NCI-H526 treated with DMSO at 0.1 percent for 48 hours (cell line): Measurements from ENCODE around the gene DDX50.
A peak's percentile ranks its signal among the peaks of the same experiment; 100 is the strongest.
"Not testable (repeated sequence)": the region's sequence is repeated elsewhere in the genome, so short reads cannot be mapped to it uniquely, and the experiment has no call there.

ENCODE experiments used
- DNase-seq: peaks from one replicate; lab custom pipeline; 2025; lab: John Stamatoyannopoulos, UW

DDX50 gene

DNA sequence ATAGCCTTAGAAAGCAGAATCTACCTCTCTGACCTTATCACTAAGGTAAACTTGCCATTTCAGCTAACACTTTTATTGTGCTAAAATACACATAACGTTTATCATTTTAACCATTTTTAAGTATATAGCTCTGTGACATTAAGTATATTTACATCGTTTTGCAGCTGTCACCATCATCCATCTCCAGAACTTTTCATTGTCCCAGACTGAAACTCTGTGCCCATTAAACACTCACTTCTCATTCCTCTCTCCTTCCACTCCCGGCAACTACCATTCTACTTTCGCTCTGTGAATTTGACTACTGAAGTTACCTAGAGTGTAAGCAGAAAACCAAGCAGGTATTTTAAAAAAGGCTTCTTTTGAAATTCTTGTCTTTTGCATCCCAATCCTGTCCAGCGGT is 1.3 kb downstream of the DDX50 start:
- DNase-seq, result no peak

GRCh38 chr10:68924593-68924992 is 23.5 kb downstream of the DDX50 start:
- DNase-seq, result no peak

DNA sequence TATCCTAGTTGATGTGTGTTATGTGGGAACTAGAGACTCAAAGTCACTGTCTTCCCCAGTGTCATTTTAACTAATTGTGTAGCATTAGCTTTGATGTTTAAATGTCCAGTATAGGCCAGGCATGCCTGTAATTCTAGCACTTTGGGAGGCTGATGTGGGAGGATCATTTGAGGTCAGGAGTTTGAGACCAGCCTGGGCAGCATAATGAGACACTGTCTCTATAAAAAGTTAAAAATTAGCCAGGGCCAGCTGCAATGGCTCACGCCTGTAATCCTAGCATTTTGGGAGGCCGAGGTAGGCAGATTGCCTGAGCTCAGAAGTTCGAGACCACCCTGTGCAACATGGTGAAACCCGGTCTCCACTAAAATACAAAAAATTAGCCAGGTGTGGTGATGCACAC is 24.4 kb downstream of the DDX50 start:
- DNase-seq, result no peak

- DNase-seq, result not testable (repeated sequence)
These were observed 28.0 kb downstream of the DDX50 start for GRCh38 chr10:68929157-68929556.

- DNase-seq, result not testable (repeated sequence)
These were observed 28.8 kb downstream of the DDX50 start for GRCh38 chr10:68929888-68930287.

GRCh38 chr10:68932860-68933259 is 31.7 kb downstream of the DDX50 start:
- not testable (repeated sequence) for DNase-seq

- no peak for DNase-seq
These were observed 33.9 kb downstream of the DDX50 start for GRCh38 chr10:68934994-68935393.

GRCh38 chr10:68938117-68938516 is 37.0 kb downstream of the DDX50 start:
- no peak for DNase-seq

- DNase-seq, result no peak
These were observed 37.8 kb downstream of the DDX50 start for GRCh38 chr10:68938884-68939283.

DNA sequence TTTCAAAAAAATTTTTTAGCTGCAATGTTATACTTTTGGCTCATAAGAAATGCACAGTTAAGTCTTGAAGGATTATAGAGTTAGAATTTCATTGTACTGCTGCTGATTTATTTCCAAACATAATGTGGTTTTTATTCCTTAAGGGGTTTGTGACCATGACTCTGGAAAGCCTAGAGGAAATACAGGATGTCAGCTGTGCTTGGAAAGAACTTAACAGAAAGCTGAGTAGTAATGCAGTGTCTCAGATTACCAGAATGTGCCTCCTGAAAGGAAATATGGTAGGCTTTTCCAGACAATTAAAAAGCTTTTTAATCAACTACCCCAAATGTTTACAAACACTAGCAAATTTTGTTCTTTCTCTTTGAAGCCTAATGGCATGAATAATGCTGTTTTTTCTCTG is 39.8 kb downstream of the DDX50 start:
- not testable (repeated sequence) for DNase-seq

- no peak for DNase-seq
These were observed 49.5 kb downstream of the DDX50 start for GRCh38 chr10:68950598-68950997.

GRCh38 chr10:68954904-68955303 is 53.8 kb downstream of the DDX50 start:
- DNase-seq, result no peak

DNA sequence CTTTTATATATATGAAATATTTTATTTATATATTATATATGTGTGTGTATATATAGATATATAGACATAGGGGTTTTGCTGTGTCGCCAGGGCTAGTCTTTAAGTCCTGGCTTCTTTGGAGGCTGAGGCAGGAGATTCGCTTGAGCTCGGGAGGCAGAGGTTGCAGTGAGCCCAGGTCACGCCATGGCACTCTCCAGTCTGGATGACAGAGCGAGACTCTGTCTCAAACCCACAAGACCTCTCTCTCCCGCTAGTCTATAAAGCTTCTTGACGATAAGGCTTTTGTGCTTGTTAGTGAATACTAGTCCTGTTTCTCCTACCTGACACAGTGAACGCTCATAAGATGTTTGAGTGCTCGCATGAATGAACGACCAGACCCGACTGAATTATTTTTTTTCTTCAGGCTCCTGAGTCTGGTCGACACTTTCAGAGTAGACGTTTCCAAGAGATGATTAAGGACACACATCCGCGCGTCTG is 54.3 kb downstream of the DDX50 start:
- DNase-seq, result no peak

GRCh38 chr10:68955832-68956532 is 54.9 kb downstream of the DDX50 start, which contains the start of gene DDX21:
DDX21 (plus strand) TSS chr10:68956170; CDS start chr10:68956226, 56 bp downstream.
- DNase-seq, result peak; percentile 78

GRCh38 chr10:68957284-68957615 is 56.1 kb downstream of the DDX50 start:
- DNase-seq, result no peak

GRCh38 chr10:68957654-68958053 is 56.5 kb downstream of the DDX50 start:
- DNase-seq, result no peak

- DNase-seq, result no peak
These were observed 58.8 kb downstream of the DDX50 start for GRCh38 chr10:68959695-68960527.

DNA sequence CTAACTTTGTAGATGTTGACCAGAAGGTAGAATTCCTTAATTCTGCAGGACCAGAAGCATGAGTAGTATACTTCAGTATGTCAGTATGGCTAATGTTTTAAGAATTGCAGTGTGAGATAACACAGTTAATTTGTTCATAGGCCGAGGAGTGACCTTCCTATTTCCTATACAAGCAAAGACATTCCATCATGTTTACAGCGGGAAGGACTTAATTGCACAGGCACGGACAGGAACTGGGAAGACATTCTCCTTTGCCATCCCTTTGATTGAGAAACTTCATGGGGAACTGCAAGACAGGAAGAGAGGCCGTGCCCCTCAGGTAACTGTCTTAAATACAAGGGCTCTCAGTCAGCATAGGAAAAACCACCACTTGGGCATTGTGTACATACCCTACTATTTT is 62.0 kb downstream of the DDX50 start:
- no peak for DNase-seq

- no peak for DNase-seq
These were observed 72.9 kb downstream of the DDX50 start for GRCh38 chr10:68973975-68974374.

DNA sequence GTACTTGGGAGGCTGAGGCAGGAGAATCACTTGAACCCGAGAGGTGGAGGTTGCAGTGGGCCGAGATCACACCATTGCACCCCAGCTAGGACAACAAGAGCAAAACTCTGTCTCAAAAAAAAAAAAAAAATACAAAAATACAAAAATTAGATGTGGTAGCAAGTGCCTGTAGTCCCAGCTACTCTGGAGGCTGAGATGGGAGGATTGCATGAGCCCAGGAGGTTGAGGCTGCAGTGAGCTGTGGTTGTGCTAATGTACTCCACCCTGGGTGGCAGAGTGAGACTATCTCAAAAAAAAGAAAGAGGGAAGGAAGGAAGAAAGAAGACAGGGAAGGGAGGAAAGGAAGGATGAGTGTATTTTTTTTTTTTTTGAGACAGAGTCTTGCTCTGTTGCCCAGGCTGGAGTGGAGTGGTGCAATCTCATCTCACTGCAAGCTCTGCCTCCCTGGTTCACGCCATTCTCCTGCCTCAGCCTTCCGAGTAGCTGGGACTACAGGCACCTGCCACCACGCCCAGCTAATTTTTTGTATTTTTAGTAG is 74.9 kb downstream of the DDX50 start:
- not testable (repeated sequence) for DNase-seq

DNA sequence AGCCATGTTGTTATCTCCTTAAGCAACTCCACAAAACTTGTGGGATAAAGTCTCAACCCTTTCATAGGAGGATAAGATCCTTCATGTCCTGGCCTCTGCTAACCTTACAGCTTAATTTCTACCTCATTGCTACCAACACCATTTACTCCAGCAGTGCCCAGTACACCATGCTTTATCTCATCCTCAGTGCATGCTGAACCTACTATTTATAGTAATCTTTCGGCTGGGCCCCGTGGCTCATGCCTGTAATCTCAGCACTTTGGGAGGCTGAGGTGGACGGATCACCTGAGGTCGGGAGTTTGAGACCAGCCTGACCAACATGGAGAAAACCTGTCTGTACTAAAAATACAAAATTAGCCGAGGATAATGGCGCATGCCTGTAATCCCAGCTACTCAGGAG is 78.6 kb downstream of the DDX50 start:
- not testable (repeated sequence) for DNase-seq

DNA sequence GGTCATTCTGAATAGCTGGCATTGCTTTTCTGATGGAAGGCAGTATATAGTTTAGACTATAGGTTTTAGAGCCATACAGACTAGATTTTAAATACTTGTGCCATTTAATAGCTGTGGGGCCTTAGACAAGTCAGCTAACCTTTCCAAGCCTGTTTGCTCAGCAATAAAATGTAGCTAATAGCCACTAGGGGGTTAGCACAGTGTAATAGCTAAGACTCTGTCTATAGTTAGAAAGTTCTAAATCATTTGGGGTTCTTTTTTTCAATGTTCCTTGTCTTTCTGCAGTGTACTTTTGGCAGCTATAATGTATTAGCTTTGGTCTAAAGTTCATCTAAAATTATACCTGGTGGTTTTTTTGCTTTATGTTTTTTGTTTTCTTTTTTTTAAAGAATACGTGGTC is 80.0 kb downstream of the DDX50 start:
- DNase-seq, result no peak

GRCh38 chr10:68982389-68982788 is 81.3 kb downstream of the DDX50 start:
- no peak for DNase-seq
